ENCODE measurements around the gene GIPC1.
"Not testable (repeated sequence)": the region's sequence is repeated elsewhere in the genome, so short reads cannot be mapped to it uniquely, and the experiment has no call there.

Gene GIPC1

DNA sequence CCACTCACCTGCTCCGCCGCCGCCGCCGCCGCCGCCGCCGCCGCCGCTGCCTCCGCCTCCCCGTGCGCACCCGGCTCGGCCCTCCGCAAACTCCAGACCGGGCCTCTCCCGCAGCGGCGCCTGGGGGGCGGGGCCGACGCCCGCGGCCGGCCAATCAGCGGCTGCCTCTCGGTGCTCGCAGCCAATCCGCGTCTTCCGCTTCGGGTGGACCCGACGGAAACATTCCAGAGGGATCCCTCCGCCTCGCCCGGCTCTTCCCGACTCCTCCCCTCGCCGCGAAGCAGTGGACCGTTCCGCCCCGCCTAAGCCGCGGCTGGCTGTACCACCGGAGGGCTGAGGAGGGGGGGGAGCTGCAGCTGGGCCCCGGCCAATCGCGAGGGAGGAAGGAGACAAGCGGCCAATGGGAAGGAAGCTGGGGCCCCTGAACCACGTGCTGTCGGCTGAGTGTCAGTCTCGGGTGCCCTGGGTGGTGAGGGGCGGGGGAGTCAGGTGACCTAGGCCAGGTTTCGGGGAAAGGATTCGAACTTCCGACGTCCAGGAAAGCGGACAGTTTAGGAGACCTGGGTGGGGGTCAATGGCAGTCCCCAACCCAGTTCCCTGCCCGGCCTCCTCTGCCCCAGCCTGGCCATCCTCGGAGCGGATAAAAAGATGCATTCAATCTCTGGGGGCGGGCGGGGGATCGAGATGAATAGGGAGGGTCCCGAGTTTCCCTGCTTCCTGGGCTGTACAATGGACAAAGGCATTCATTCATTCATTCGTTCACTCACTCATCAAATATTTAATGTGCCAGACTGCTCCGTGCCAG is at the start of gene GIPC1:
GIPC1 (minus strand) TSS at position 99 of the 805 bp plus-strand sequence. CDS start 13,151 bp downstream, outside the sequence.
- H3K4me1 ChIP-seq (ENCODE audit: insufficient read depth, low read length): peaks cover 11% of the 10 kb centered on the region
- no peaks in the 10 kb centered on the region for H3K36me3 ChIP-seq (ENCODE audit: insufficient read depth, low read length)
- peak within 1 kb of the TSS; percentile 78 for H3K9ac ChIP-seq (ENCODE audit: low read depth, low read length)
- H3K9me3 ChIP-seq (ENCODE audit: control insufficient read depth, insufficient read depth, low read length): no peaks in the 10 kb centered on the region

DNA sequence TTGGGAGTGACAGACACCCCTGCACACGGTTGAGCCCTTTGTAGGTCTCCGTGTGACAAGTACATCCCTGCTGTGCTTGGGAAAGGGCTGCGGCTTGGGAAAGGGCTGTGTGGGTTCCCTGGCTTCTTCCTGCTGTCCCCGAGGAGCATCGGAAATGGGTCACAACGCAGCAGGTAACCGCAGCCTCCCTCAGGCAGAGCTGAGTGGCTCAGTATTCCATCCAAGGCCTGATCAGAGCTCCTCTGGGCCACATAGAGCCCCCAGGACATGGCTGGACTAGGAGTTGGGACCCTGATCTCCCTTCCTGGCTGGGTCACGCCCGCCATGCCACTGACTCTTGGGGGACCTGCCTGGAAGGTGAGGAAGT is 49.8 kb upstream of the GIPC1 start:
- Histone ChIP-seq H3K36me3 (ENCODE audit: insufficient read depth, low read length) (no peaks in the 10 kb centered on the region), H3K9ac (ENCODE audit: low read depth, low read length) (no peak overlapping the region), H3K4me1 (ENCODE audit: insufficient read depth, low read length) (peaks cover 4% of the 10 kb centered on the region; the same call in 1 of the 2 replicates), H3K9me3 (ENCODE audit: control insufficient read depth, insufficient read depth, low read length) (no peaks in the 10 kb centered on the region)

- no peak overlapping the region for H3K9ac ChIP-seq (ENCODE audit: low read depth, low read length)
- no peaks in the 10 kb centered on the region for H3K36me3 ChIP-seq (ENCODE audit: insufficient read depth, low read length)
- H3K4me1 ChIP-seq (ENCODE audit: insufficient read depth, low read length): peaks cover 4% of the 10 kb centered on the region; the same call in 1 of the 2 replicates
- no peaks in the 10 kb centered on the region for H3K9me3 ChIP-seq (ENCODE audit: control insufficient read depth, insufficient read depth, low read length)
These were observed 49.2 kb upstream of the GIPC1 start for GRCh38 chr19:14544977-14545715.

GRCh38 chr19:14544047-14544446 is 48.1 kb upstream of the GIPC1 start:
- Histone ChIP-seq H3K9me3 (ENCODE audit: control insufficient read depth, insufficient read depth, low read length) (no peaks in the 10 kb centered on the region), H3K4me1 (ENCODE audit: insufficient read depth, low read length) (peaks cover 4% of the 10 kb centered on the region; the same call in 1 of the 2 replicates), H3K36me3 (ENCODE audit: insufficient read depth, low read length) (no peaks in the 10 kb centered on the region), H3K9ac (ENCODE audit: low read depth, low read length) (no peak overlapping the region)

DNA sequence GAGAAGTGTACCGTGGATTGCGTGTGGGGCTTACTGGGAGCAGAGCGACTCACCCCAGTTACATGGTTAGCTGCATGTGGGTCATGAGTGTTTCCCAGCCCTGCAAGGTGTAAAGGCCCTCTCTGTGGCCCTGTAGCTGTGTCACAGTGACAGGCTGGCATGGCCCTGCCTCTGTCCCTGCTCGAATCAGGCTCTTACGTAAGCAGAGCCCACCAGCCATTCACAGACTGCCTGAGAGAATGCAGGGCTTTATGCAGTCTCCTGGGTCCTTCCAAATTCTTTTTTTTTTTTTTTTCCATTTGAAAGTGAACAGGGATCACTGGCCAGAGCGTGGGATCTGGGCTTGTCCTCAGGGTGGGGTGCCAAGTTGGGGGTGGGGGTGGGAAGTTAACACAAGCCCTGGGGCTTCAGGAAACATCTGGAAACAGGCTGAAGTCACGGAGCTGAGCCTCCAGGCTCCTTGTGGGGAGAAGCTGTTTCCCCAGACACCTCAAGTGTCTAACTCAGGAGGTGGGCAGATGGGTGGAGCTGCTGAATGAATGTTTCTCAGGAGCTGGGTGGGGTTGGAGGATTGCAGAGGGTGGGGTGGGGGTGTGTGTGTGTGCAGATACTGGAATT is 46.9 kb upstream of the GIPC1 start:
- Histone ChIP-seq H3K4me1 (ENCODE audit: insufficient read depth, low read length) (peaks cover 4% of the 10 kb centered on the region; the same call in 1 of the 2 replicates), H3K9ac (ENCODE audit: low read depth, low read length) (no peak overlapping the region), H3K36me3 (ENCODE audit: insufficient read depth, low read length) (no peaks in the 10 kb centered on the region), H3K9me3 (ENCODE audit: control insufficient read depth, insufficient read depth, low read length) (no peaks in the 10 kb centered on the region)

DNA sequence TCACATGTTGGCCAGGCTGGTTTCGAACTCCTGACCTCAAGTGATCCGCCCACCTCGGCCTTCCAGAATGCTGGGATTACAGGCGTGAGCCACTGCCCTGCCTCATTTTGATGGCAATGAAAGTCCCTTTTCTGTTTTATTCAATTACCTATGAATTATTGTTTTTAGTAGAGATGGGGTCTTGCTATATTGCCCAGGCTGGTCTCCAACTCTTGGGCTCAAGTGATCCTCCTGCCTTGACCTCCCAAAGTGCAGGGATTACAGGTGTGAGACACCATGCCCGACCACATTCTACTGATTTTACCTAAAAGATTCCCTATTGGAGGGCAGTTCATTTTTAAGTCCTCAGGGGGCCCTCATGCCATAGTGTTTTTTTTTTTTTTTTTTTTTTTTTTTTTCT is 46.1 kb upstream of the GIPC1 start:
- not testable (repeated sequence) for H3K4me1 ChIP-seq (ENCODE audit: insufficient read depth, low read length); H3K9me3 ChIP-seq (ENCODE audit: control insufficient read depth, insufficient read depth, low read length); H3K36me3 ChIP-seq (ENCODE audit: insufficient read depth, low read length); H3K9ac ChIP-seq (ENCODE audit: low read depth, low read length)

DNA sequence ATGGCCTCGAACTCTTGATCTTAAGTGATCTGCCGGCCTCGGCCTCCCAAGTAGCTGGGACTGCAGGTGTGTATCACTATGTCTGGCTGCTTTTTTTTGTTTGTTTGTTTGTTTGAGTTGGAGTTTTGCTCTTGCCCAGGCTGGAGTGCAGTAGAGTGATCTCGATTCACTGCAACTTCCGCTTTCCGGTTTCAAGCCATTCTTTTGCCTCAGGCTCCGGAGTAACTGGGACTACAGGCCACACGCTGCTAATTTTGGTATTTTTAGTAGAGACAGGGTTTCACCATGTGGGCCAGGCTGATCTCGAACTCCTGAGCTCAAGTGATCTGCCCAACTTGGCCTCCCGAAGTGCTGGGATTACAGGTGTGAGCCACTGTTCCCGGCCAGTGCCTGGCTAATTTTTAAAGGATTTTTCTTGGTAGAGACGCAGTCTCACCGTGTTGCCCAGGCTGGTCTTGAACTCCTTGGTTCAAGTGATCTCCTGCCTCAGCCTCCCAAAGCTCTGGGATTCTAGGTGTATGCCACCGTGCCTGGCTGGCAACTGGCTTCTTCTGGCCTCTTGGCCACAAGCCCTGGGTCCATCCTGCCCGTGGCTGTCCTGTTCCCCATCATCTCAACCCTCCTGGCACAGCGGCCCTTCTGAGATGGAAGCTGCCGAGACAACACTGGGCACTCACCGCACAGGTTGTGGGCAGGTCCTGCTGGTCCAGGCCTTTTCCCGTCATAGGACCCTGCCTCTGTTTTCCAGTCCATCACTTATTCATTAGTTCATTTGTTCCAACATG is 45.0 kb upstream of the GIPC1 start:
- Histone ChIP-seq H3K9ac (ENCODE audit: low read depth, low read length) (no peak overlapping the region), H3K36me3 (ENCODE audit: insufficient read depth, low read length) (no peaks in the 10 kb centered on the region), H3K4me1 (ENCODE audit: insufficient read depth, low read length) (peaks cover 8% of the 10 kb centered on the region), H3K9me3 (ENCODE audit: control insufficient read depth, insufficient read depth, low read length) (no peaks in the 10 kb centered on the region)

- Histone ChIP-seq H3K4me1 (ENCODE audit: insufficient read depth, low read length) (peaks cover 8% of the 10 kb centered on the region), H3K36me3 (ENCODE audit: insufficient read depth, low read length) (no peaks in the 10 kb centered on the region), H3K9me3 (ENCODE audit: control insufficient read depth, insufficient read depth, low read length) (no peaks in the 10 kb centered on the region), H3K9ac (ENCODE audit: low read depth, low read length) (peak overlapping the region; percentile 32; the same call in 1 of the 2 replicates)
These were observed 41.2 kb upstream of the GIPC1 start for GRCh38 chr19:14536926-14537692.

GRCh38 chr19:14533450-14533849 is 37.5 kb upstream of the GIPC1 start:
- H3K9ac ChIP-seq (ENCODE audit: low read depth, low read length): no peak overlapping the region
- peaks cover 8% of the 10 kb centered on the region for H3K4me1 ChIP-seq (ENCODE audit: insufficient read depth, low read length)
- no peaks in the 10 kb centered on the region for H3K36me3 ChIP-seq (ENCODE audit: insufficient read depth, low read length)
- H3K9me3 ChIP-seq (ENCODE audit: control insufficient read depth, insufficient read depth, low read length): no peaks in the 10 kb centered on the region

GRCh38 chr19:14530506-14530905 is 34.6 kb upstream of the GIPC1 start:
- no peaks in the 10 kb centered on the region; the same call in 1 of the 2 replicates for H3K4me1 ChIP-seq (ENCODE audit: insufficient read depth, low read length)
- H3K36me3 ChIP-seq (ENCODE audit: insufficient read depth, low read length): no peaks in the 10 kb centered on the region
- no peaks in the 10 kb centered on the region for H3K9me3 ChIP-seq (ENCODE audit: control insufficient read depth, insufficient read depth, low read length)
- peak overlapping the region; percentile 96; the same call in 1 of the 2 replicates for H3K9ac ChIP-seq (ENCODE audit: low read depth, low read length)

- Histone ChIP-seq H3K36me3 (ENCODE audit: insufficient read depth, low read length) (no peaks in the 10 kb centered on the region), H3K4me1 (ENCODE audit: insufficient read depth, low read length) (no peaks in the 10 kb centered on the region; the same call in 1 of the 2 replicates), H3K9ac (ENCODE audit: low read depth, low read length) (peak overlapping the region; percentile 96), H3K9me3 (ENCODE audit: control insufficient read depth, insufficient read depth, low read length) (no peaks in the 10 kb centered on the region)
These were observed 34.0 kb upstream of the GIPC1 start for GRCh38 chr19:14530005-14530348.

DNA sequence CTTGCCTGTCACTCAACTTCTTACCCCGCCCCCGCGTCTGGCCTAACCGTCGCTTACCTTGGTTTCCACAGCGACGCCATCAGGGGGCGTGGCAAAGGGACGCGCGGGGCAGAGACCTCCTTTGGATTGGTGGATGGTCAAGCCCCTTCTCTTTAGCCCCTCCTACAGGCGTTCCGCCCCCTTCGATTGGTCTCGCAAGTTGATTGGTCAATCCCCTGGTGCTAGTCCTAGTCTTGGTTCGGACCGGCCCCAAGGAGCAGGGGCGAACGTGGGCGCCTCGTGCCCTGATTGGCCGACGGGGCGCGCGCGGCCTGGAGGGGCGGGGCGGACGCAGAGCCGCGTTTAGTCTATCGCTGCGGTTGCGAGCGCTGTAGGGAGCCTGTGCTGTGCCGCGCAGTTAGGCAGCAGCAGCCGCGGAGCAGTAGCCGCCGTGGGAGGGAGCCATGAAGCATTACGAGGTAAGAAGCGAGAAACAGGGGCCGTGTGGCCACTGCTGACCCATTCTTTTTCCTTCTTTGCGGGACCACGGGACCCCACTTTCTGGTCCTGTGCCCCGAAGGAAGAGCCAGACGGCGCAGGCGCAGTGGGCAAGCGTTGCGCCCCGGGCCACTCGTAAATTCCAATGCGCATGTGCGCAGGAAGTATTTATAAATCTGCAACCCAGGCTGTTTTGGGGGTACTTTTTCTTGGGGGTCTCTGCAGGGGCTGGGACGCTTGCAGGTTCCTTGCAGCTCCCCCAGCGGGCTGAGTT is 33.5 kb upstream of the GIPC1 start, which contains the start of gene TECR:
TECR (plus strand) TSS at position 341 of the 751 bp plus-strand sequence; CDS start at position 444, 103 bp downstream.
- H3K9ac ChIP-seq (ENCODE audit: low read depth, low read length): peak within 1 kb of the TSS; percentile 96
- no peaks in the 10 kb centered on the region for H3K36me3 ChIP-seq (ENCODE audit: insufficient read depth, low read length)
- no peaks in the 10 kb centered on the region; the same call in 1 of the 2 replicates for H3K4me1 ChIP-seq (ENCODE audit: insufficient read depth, low read length)
- no peaks in the 10 kb centered on the region for H3K9me3 ChIP-seq (ENCODE audit: control insufficient read depth, insufficient read depth, low read length)
